HepG2 (cell line): ENCODE measurements around the gene SERPINB6. TPM values are rescaled to one million over a fixed set of nuclear protein-coding genes. Genes with fewer than 3 reads are reported as not detected.

Experiments
- DPF2 ChIP-seq: sonication (generic); formaldehyde crosslinking; IDR thresholded peaks from 2 replicates; pipeline ENCODE4 v1.4.0; 2020; ENCODE audit warnings: mild to moderate bottlenecking, low read depth, missing genetic modification reagents, borderline replicate concordance
- HMGA1 ChIP-seq: sonication (generic); formaldehyde crosslinking; conservative IDR thresholded peaks from 2 replicates; pipeline ENCODE4 v1.4.0; 2020; ENCODE audit warnings: missing genetic modification reagents
- MAFF ChIP-seq: IDR thresholded peaks from 2 replicates; pipeline ENCODE4 v1.6.1; 2011; ENCODE audit warnings: low read depth, low read length, improper control_type of control experiment
- MIER3 ChIP-seq: IDR thresholded peaks from 2 replicates; pipeline ENCODE4 v1.6.1; 2016; ENCODE audit warnings: missing compliant biosample characterization, borderline replicate concordance
- MTF1 ChIP-seq: sonication (generic); formaldehyde crosslinking; IDR thresholded peaks from 2 replicates; pipeline ENCODE4 v1.5.0; 2020; ENCODE audit warnings: missing genetic modification reagents
- SRSF9 ChIP-seq: fragments of 200-400 bp; formaldehyde crosslinking; IDR thresholded peaks from 2 replicates; pipeline ENCODE4 v1.6.1; 2018; ENCODE audit warnings: borderline replicate concordance, mild to moderate bottlenecking, low read depth, low read length; ENCODE audit not compliant: insufficient read depth, poor library complexity, severe bottlenecking
- TGIF2 ChIP-seq: IDR thresholded peaks from 2 replicates; pipeline ENCODE4 v1.6.1; 2016; ENCODE audit warnings: control low read depth, missing compliant biosample characterization
- ZBTB20 ChIP-seq: sonication (generic); formaldehyde crosslinking; IDR thresholded peaks from 2 replicates; pipeline ENCODE4 v1.8.1; 2023; ENCODE audit warnings: missing genetic modification reagents, low read depth, mild to moderate bottlenecking, borderline replicate concordance
- ZKSCAN5 ChIP-seq: sonication (generic); formaldehyde crosslinking; IDR thresholded peaks from 2 replicates; pipeline ENCODE4 v1.5.1; 2020; ENCODE audit warnings: mild to moderate bottlenecking, missing genetic modification reagents
- ZNF253 ChIP-seq: sonication (generic); formaldehyde crosslinking; IDR thresholded peaks from 2 replicates; pipeline ENCODE4 v1.8.0; 2022; ENCODE audit warnings: mild to moderate bottlenecking, missing genetic modification reagents, borderline replicate concordance
- ZNF383 ChIP-seq: sonication (generic); formaldehyde crosslinking; IDR thresholded peaks from 2 replicates; pipeline ENCODE4 v1.4.0; 2020; ENCODE audit warnings: missing genetic modification reagents, mild to moderate bottlenecking, borderline replicate concordance
- ZSCAN20 ChIP-seq: sonication (generic); formaldehyde crosslinking; IDR thresholded peaks from 2 replicates; pipeline ENCODE4 v1.4.0; 2020; ENCODE audit warnings: missing genetic modification reagents, mild to moderate bottlenecking, borderline replicate concordance
- ZSCAN30 ChIP-seq: sonication (generic); formaldehyde crosslinking; IDR thresholded peaks from 2 replicates; pipeline ENCODE4 v1.5.0; 2020; ENCODE audit warnings: mild to moderate bottlenecking, missing genetic modification reagents
- polyA plus RNA-seq, 8 experiments: library from polyadenylated mRNA; depleted of rRNA in 3 of 8; stranded (reverse) in 7 of 8; unstranded in 1 of 8; fragments of >200 nt; fragmentation: Illumina TruSeq in 4 of 8; extraction: Trizol in 4 of 8; gene quantifications; 2 replicates each; pipeline versions ENCODE4 v1.2.1 to v1.2.3, GENCODE V29; 2011 to 2016; ENCODE audit warnings: low read depth in 4 of 8, missing spikeins in 1 of 8, mixed read lengths in 1 of 8; ENCODE audit not compliant: insufficient read depth in 1 of 8
- total RNA-seq, 5 experiments: library from RNA; depleted of rRNA; stranded (reverse); fragments of >200 nt; fragmentation: Illumina TruSeq; extraction: Trizol; gene quantifications; 2 replicates each; pipeline ENCODE4 v1.2.3, GENCODE V29; 2016; ENCODE audit warnings: low read depth in 1 of 5
- TF ChIP-seq, protein P1 (sequence below): sonication (generic); formaldehyde crosslinking; IDR thresholded peaks from 2 replicates; pipeline ENCODE4 v1.5.0; 2020; ENCODE audit warnings: mild to moderate bottlenecking, missing genetic modification reagents
- TF ChIP-seq, protein P2 (sequence below): IDR thresholded peaks from 2 replicates; pipeline ENCODE4 v1.6.1; 2012; ENCODE audit warnings: inconsistent platforms
- TF ChIP-seq, protein P3 (sequence below): sonication (generic); formaldehyde crosslinking; IDR thresholded peaks from 2 replicates; pipeline ENCODE4 v1.5.0; 2020; ENCODE audit warnings: mild to moderate bottlenecking, missing genetic modification reagents
- TF ChIP-seq, protein P4 (sequence below): sonication (generic); formaldehyde crosslinking; IDR thresholded peaks from 2 replicates; pipeline ENCODE4 v1.4.0; 2020; ENCODE audit warnings: missing genetic modification reagents

Gene SERPINB6
- total and polyA plus RNA-seq, 2 of the 13 experiments (the other 11 are each of a cell fraction or from before 2014, with no cell fraction given): 38.2 to 61.3 TPM

DNA sequence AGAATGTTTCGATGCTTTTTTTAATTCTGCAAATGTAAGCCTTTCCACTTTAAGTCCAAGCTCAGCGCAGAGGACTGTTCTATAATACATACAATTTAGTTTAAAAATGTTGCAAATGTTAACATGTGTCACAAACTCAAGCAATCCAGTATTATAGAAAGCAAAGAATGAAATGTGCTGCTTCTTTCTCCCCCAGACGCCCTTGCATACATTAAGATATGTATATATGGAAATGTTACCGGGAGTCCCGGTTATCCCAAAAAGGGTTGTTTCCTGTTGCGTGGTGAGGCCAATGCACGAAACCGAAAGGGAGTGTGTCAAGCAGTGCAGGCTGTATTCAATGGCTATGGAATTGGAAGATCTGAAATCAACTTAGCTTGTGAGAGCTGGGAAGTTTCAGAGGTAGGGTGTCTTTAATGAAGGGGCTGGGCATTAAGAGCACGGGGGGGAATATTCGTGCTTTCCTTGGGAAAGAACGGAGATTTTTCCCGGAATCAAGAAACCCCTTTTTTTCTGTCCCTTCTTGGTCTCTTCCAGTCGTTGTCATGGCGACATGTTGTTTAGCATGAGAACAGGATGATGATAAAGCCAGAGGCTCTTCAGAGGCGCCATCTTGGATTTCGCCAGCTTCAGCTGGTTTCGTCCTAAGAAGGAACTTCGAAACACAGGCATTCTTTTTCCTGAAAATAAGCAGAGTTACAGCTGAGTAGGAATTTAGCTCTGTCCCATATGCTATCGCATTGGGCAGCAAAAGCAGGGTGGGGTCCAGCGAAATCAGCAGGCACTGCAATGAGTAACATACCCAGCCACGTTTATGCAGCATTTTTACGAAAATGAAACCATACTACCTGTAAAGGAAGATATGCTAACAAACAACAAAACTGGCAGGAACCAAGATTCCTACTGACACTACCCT lies 18.2 kb upstream of the SERPINB6 start (continued):
- TF ChIP-seq, protein P1, sequence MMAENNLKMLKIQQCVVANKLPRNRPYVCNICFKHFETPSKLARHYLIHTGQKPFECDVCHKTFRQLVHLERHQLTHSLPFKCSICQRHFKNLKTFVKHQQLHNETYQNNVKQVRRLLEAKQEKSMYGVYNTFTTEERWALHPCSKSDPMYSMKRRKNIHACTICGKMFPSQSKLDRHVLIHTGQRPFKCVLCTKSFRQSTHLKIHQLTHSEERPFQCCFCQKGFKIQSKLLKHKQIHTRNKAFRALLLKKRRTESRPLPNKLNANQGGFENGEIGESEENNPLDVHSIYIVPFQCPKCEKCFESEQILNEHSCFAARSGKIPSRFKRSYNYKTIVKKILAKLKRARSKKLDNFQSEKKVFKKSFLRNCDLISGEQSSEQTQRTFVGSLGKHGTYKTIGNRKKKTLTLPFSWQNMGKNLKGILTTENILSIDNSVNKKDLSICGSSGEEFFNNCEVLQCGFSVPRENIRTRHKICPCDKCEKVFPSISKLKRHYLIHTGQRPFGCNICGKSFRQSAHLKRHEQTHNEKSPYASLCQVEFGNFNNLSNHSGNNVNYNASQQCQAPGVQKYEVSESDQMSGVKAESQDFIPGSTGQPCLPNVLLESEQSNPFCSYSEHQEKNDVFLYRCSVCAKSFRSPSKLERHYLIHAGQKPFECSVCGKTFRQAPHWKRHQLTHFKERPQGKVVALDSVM (CRISPR knock-in tag): no peak
- TF ChIP-seq, protein P2, sequence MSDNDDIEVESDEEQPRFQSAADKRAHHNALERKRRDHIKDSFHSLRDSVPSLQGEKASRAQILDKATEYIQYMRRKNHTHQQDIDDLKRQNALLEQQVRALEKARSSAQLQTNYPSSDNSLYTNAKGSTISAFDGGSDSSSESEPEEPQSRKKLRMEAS: peak; percentile 56
- TF ChIP-seq SRSF9 (no peak), ZSCAN30 (CRISPR knock-in tag) (no peak; the same call in 1 of the 2 replicates), ZNF383 (no peak), DPF2 (CRISPR knock-in tag) (no peak), ZNF253 (CRISPR knock-in tag) (0 out of 2 replicates have a peak, but pooled peaks have one; percentile 53), ZKSCAN5 (no peak), ZSCAN20 (CRISPR knock-in tag) (no peak), MIER3 (peak; percentile 21; the same call in 1 of the 2 replicates), MAFF (no peak), TGIF2 (CRISPR knock-in tag) (no peak; the same call in 1 of the 2 replicates), MTF1 (CRISPR knock-in tag) (no peak), ZBTB20 (CRISPR knock-in tag) (peak; percentile 48), HMGA1 (CRISPR knock-in tag) (no peak)
- TF ChIP-seq, protein P3, sequence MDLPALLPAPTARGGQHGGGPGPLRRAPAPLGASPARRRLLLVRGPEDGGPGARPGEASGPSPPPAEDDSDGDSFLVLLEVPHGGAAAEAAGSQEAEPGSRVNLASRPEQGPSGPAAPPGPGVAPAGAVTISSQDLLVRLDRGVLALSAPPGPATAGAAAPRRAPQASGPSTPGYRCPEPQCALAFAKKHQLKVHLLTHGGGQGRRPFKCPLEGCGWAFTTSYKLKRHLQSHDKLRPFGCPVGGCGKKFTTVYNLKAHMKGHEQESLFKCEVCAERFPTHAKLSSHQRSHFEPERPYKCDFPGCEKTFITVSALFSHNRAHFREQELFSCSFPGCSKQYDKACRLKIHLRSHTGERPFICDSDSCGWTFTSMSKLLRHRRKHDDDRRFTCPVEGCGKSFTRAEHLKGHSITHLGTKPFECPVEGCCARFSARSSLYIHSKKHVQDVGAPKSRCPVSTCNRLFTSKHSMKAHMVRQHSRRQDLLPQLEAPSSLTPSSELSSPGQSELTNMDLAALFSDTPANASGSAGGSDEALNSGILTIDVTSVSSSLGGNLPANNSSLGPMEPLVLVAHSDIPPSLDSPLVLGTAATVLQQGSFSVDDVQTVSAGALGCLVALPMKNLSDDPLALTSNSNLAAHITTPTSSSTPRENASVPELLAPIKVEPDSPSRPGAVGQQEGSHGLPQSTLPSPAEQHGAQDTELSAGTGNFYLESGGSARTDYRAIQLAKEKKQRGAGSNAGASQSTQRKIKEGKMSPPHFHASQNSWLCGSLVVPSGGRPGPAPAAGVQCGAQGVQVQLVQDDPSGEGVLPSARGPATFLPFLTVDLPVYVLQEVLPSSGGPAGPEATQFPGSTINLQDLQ (CRISPR knock-in tag): no peak; the same call in 1 of the 2 replicates
- TF ChIP-seq, protein P4, sequence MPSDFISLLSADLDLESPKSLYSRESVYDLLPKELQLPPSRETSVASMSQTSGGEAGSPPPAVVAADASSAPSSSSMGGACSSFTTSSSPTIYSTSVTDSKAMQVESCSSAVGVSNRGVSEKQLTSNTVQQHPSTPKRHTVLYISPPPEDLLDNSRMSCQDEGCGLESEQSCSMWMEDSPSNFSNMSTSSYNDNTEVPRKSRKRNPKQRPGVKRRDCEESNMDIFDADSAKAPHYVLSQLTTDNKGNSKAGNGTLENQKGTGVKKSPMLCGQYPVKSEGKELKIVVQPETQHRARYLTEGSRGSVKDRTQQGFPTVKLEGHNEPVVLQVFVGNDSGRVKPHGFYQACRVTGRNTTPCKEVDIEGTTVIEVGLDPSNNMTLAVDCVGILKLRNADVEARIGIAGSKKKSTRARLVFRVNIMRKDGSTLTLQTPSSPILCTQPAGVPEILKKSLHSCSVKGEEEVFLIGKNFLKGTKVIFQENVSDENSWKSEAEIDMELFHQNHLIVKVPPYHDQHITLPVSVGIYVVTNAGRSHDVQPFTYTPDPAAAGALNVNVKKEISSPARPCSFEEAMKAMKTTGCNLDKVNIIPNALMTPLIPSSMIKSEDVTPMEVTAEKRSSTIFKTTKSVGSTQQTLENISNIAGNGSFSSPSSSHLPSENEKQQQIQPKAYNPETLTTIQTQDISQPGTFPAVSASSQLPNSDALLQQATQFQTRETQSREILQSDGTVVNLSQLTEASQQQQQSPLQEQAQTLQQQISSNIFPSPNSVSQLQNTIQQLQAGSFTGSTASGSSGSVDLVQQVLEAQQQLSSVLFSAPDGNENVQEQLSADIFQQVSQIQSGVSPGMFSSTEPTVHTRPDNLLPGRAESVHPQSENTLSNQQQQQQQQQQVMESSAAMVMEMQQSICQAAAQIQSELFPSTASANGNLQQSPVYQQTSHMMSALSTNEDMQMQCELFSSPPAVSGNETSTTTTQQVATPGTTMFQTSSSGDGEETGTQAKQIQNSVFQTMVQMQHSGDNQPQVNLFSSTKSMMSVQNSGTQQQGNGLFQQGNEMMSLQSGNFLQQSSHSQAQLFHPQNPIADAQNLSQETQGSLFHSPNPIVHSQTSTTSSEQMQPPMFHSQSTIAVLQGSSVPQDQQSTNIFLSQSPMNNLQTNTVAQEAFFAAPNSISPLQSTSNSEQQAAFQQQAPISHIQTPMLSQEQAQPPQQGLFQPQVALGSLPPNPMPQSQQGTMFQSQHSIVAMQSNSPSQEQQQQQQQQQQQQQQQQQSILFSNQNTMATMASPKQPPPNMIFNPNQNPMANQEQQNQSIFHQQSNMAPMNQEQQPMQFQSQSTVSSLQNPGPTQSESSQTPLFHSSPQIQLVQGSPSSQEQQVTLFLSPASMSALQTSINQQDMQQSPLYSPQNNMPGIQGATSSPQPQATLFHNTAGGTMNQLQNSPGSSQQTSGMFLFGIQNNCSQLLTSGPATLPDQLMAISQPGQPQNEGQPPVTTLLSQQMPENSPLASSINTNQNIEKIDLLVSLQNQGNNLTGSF (CRISPR knock-in tag): no peak
